Fibroblast of upper back skin (primary cell): ENCODE data around the gene HSPA1A.
"Not testable (repeated sequence)": the region's sequence is repeated elsewhere in the genome, so short reads cannot be mapped to it uniquely, and the experiment has no call there.

Source experiments
- DNase-seq: peaks from one replicate; pipeline ENCODE4 v3.0.0-alpha.2; 2013

Gene HSPA1A

GRCh38 chr6:31811645-31812044 lies 3.7 kb upstream of the HSPA1A start:
- no peak for DNase-seq

GRCh38 chr6:31813465-31813849 lies 1.9 kb upstream of the HSPA1A start:
- DNase-seq, result no peak

GRCh38 chr6:31814677-31815024 lies 692 bp upstream of the HSPA1A start:
- peak; percentile 99 for DNase-seq

- DNase-seq, result not testable (repeated sequence)
Observed at GRCh38 chr6:31817133-31817928, 2.0 kb downstream of the HSPA1A start.

GRCh38 chr6:31817929-31818511 lies 2.7 kb downstream of the HSPA1A start:
- not testable (repeated sequence) for DNase-seq

GRCh38 chr6:31819871-31820299 lies 4.5 kb downstream of the HSPA1A start:
- DNase-seq, result no peak

GRCh38 chr6:31820399-31820798 lies 5.1 kb downstream of the HSPA1A start:
- DNase-seq, result not testable (repeated sequence)

- peak; percentile 43 for DNase-seq
Observed at GRCh38 chr6:31821301-31822035, 6.1 kb downstream of the HSPA1A start.

- DNase-seq, result peak; percentile 70
Observed at GRCh38 chr6:31822036-31822821, 6.9 kb downstream of the HSPA1A start.

GRCh38 chr6:31823592-31824196 lies 8.4 kb downstream of the HSPA1A start:
- DNase-seq, result not testable (repeated sequence)

GRCh38 chr6:31825553-31825952 lies 10.2 kb downstream of the HSPA1A start:
- no peak for DNase-seq

GRCh38 chr6:31826793-31827285 lies 11.5 kb downstream of the HSPA1A start:
- DNase-seq, result peak; percentile 87

GRCh38 chr6:31827286-31828079 lies 12.1 kb downstream of the HSPA1A start, which contains the start of gene HSPA1B:
Gene HSPA1B, plus strand, starts transcription at chr6:31827738. Its CDS starts 213 bp downstream, at chr6:31827951.
- peak; percentile 100 for DNase-seq

- DNase-seq, result peak; percentile 43
Observed at GRCh38 chr6:31829633-31830283, 14.4 kb downstream of the HSPA1A start.

- DNase-seq, result no peak
Observed at GRCh38 chr6:31830886-31831335, 15.6 kb downstream of the HSPA1A start.

- no peak for DNase-seq
Observed at GRCh38 chr6:31831350-31832215, 16.2 kb downstream of the HSPA1A start.

GRCh38 chr6:31834367-31835250 lies 19.3 kb downstream of the HSPA1A start:
- DNase-seq, result peak; percentile 85

GRCh38 chr6:31836047-31836473 lies 20.7 kb downstream of the HSPA1A start:
- no peak for DNase-seq
